Measurements from ENCODE around the gene TTC4.

Gene TTC4, protein sequence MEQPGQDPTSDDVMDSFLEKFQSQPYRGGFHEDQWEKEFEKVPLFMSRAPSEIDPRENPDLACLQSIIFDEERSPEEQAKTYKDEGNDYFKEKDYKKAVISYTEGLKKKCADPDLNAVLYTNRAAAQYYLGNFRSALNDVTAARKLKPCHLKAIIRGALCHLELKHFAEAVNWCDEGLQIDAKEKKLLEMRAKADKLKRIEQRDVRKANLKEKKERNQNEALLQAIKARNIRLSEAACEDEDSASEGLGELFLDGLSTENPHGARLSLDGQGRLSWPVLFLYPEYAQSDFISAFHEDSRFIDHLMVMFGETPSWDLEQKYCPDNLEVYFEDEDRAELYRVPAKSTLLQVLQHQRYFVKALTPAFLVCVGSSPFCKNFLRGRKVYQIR

DNA sequence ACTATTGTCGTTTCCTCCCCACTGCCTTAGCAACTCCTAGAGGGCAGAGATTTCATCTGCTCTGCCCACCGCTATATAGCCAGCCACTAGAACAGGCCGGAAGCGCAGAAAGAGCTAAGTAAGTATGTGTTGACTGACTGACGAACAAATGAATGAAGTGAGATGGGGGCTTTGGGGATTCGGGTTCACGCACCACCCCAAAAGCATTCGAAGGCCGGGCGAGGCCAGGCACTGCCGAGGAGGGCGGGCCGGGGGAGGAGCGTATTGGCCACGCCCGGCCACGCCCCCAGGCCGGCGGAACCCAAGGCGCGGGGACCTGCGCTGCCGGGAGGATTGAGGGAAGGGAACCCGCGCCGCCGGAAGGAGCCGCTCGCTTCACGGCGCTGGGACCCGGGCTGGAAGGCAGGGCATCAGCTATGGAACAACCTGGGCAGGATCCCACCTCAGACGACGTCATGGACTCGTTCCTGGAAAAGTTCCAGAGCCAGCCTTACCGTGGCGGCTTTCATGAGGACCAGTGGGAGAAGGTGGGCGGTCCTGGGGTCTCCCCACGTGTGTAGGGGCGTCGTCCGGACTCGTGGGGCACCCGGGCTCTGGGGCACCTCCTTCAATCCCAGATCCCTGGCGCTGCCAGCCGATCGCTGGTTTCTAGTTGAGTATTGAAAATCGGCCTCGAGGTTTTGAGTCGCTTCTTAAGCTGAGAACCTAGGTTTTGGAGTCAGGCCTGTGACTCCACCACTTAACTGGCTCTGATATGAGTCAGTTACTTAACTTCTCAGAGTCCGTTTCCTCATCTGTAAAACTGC lies at the start of gene TTC4:
TTC4 (plus strand) TSS at position 369 of the 806 bp plus-strand sequence; CDS start at position 417, 48 bp downstream.
- peak; percentile 65 for DNase-seq

DNA sequence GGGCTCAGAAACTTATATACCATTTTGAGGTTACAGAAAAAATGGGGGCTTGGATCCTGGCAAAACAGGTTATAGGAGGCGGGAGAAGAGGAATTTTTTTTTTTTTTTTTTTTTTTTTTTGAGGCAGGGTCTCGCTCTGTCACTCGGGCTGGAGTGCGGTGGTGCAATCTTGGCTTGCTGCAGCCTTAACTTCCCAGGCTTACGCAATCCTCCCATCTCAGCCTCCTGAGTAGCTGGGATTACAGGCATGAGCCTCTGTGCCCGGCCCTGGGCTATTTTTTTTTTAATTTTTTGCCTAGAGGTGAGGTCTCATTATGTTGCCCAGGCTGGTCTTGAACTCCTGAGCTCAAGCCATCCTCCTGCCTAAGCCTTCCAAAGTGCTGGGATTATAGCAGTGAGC lies 49.3 kb upstream of the TTC4 start:
- no peak for DNase-seq

DNA sequence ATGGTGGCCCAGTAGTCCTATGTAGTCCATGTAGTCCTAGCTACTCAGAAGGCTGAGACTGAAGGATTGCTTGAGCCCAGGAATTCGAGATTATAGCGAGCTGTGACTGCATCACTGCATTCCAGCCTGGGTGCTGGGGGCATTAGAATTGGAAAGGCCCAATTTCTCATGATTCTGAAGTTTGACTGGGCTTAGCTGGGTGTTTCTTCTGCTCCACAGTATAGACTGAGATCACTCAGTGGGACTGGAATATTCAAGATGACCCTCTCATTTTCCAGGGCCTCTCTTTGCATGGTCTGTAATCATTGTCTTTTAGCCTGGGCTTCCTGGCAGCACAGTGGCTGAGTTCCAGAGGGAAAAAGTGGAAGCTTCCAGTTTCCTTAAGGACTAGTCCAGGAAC lies 47.9 kb upstream of the TTC4 start:
- no peak for DNase-seq

DNA sequence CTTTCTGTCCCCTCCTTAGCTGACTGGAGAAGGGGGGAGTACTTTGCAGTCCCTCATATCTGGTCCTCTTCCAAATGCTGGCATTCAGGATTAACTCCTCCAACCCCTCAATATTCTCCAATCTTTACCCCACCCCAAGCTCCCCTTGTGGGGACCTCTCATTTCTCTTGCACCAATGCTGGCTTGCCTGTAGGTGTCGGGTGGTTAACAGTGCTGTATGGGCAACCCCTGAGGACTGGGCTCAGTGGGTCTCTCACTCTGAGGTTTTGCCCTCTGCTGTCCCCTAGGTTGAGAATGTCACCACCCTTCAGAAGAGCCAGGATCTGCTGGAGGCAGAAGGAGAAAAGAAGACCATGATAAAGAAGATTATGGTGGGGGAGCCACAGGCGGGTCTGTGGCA lies 47.1 kb upstream of the TTC4 start:
- DNase-seq, result no peak

DNA sequence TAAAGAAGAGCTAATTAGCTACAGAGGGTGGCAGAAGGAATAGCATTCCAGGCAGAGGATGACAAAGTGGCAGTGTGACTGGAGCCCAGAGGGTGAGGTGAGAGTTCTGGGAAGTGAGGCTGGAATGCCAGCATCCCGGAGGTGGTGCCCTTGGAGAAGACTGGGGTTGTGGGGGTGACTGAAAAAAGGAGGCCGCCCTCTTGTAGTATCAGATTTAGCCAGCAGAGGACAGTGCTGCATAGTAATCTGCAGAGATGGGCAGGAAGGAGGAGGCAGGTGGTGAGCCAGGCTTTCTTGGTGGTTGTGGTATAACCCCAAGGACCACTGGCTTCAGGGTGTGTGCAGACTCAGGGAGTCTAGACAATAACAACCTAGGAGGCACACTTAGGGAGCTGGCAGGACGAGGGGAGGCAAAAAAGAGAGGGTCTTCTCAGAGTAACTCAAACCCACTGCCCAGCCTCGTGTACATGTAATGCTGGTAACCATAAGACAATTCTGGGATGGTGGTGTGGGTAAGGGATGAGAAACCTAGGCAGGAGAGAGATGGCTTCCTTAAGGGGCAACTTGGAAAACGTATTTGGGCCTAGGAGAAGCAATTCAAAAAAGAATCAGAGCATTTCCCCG lies 43.6 kb upstream of the TTC4 start:
- peak; percentile 34 for DNase-seq

DNA sequence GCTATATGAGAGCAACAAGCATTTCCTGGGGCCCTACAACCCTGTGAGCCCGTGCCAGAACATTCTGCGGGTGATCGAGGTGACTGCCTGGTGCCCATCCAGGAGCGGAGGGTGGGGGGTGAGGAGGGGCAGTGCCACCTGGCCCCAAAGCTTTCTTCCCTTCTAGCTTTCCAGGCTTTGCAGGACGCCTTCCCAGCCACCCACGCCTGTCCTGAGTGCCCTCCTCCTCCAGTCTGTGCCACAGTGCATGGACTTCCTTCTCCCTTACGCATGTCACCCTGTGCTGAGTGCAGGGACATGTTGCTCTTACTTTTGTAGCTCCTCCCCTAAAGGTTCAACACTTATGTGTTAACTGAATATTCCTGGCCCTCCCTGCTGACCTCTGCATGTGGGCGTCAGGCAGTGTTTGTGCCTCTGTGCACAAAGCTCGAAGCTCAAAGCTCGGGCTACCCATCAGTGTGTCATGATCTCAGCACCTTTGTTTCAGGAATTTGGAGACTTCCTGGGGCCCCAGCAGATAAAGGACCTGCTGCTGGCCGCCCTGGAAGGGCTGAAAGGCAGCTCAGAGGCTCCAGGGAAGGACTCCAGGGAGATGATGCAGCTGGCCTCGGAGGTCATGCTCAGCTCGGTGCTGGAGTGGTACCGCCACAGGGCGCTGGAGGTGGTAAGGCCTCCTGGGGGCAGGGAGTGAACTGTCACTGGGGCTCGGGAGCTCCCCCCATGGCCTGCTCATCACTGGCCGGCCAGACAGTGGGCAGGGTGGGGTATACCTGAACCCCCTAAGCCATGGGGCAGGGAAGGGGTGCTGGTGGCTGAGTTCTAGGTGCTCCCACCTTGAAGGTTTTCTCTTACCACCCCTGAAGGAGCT lies 36.7 kb upstream of the TTC4 start:
- DNase-seq, result no peak

DNA sequence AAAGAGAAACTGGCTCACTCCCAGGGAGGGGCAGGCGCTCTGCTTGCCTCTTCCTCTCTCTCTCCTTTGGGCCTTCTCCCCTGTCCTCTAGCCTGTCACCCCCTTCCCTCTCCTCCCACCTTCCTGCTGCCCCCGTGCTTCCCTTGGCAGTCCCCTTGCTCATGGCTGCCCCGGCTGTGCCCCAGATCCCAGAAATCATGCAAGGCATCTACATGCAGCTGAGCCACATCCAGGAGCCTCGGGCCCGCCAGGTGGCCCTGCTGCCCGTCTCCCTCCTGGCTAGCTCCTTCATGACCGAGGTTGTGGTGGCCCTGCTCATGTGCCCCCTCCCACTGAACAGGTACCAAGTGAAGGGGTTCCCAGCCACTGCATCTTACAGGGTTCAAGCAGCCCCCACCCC lies 36.0 kb upstream of the TTC4 start:
- DNase-seq, result no peak

DNA sequence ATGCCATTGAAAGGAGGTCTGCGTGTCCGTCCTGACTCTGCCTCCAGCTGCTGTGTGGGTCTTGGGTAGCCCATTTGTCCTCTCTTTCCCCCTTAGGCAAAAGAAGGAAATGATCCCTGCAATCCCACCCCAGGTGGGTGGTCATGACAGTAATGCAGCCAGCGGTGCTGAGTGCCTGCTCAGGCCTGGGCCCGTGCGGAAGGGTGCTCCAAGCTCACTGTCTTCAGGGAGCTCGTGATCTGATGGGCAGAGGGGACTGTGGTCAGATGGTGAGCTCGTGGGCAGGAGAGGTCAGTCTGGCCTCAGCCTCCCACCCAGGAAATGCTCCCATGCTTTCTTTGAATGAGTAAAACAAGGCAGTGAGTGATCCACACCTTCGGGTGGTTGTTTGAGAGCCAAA lies 35.3 kb upstream of the TTC4 start:
- DNase-seq, result no peak

DNA sequence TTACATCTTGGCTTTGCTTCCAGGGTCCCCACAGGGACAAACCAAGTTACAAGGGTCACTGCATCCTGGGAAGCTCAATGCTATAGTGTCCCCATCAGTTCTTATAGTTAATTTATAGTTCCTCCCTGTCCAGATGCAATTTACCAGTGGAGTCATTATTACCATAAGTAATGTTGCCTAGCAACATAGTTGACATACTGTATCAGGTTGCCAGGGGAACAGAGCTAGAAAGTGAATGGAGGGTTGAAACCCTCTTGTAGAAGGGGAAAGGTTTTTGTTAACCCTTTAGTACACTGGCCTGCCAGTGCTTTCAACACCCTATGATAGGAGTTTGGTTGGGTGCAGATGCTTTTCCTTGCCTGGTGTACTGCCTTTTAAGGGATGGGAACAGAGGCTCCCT lies 34.3 kb upstream of the TTC4 start:
- DNase-seq, result peak; percentile 12

DNA sequence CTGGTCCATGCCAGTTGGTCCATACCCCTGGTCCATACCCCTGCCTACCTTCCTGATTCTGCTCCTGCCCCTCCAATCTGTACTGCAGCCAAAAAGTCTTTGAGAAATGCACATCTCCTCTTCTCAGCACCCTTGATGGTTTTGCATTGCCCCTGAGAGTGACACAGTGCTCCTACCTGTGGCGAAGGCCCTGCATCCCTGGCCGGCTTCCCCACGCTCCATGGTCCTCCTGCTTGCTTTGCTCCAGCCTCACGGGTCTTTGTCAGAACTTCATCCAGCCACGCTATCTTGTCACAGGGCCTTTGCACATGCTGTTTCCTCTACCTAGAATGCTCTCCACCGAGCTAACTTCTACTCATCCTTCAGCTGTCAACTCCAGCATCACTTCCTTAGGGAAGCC lies 32.2 kb upstream of the TTC4 start:
- DNase-seq, result no peak

DNA sequence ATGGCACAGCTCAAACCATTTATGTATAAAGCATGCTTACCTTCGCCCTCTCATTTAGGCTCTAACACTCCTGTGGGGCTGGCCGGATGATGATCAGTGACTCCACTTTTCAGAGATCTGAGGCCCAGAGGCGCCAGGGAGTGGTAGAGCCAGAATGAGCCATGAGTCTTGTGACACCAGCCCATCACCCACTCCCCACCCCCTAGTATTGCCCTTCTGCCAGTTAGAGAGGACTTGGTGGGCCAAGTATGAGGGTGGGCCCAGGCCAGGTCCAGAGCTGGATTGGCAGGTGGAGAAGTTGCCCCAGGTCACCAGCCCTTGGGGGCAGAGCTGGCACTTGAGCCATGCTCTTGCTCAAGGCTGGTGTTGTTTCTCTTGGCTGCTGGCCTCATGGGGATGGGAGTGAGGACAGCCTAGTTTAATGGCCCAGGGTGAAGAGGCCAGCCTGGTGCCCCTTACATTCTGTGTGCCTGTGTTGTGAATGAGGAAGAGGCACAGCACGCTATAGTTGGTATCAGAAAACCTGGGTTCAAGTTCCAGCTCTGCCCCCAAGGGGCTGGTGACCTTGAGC lies 30.2 kb upstream of the TTC4 start:
- no peak for DNase-seq

DNA sequence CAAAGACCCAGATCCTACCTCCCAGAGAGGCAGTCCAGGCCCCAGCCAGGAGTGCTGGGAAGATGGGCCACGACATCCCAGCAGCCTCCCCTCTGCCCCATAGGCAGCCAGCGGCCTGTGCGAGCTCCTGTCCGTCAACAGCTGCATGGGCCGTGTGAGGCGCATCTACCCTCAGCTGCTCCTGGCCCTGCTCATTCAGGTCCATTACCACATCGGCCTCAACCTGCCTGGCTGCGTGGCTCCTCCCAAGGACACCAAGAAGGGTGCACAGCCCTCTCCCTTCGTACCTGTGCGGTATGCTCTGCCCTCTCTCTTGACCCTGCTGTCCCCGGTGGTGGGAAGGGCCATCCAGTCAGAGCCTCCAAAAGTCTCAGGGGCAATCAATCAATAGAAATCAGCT lies 29.5 kb upstream of the TTC4 start:
- DNase-seq, result no peak

DNA sequence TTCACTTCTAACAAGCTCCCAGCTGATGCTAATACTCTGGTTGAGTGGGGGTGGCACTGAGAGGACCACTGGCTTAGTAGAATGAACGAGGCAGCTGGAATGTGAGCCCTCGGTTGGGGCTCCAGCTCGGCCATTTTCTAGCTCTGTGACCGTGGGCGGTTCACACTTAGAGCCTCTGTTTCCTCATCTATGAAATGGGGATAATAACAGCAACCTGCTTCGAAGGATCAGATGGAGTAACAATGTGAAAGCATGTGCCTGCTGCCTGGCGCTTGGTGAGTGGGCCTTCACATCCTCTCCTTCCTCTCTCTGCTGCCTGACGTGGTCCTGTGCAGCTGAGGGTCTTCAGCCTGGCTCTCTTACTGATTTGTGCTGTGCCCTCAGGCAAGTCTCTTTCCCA lies 20.9 kb upstream of the TTC4 start:
- no peak for DNase-seq

DNA sequence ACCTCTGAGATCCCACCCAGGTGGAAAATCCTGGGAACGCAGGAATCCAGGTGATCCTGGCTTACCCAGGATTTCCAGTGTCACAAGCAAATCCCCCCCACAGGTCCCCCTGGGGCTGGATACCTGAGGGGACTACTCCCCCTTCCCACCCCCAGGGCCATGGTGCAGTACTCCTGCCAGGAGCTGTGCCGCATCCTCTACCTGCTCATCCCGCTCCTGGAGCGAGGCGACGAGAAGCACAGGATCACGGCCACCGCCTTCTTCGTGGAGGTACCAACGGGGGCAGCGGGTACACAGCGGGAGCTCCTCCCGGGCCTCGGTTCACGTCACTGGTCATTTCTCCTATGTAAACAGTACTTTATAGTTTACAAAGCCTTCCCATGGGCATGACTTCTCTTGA lies 20.4 kb upstream of the TTC4 start:
- no peak for DNase-seq

DNA sequence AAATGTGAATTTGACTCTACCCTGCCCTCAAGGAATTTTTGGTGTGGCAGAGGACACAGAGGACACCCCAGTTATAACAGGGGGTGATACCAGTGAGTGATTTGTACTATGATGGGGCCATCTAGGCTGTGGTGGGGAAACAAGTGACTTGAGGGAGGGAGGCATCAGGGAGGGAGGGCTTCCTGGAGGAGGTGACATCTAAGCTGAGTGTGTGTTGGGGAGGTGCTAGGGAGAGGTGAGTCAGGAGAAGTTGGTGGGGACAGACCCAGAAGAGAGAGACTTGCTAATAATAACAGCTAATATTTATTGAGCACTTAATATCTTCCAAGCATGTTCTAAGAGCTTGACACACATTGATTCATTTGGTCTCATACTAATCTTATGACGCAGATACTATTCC lies 19.9 kb upstream of the TTC4 start:
- no peak for DNase-seq

DNA sequence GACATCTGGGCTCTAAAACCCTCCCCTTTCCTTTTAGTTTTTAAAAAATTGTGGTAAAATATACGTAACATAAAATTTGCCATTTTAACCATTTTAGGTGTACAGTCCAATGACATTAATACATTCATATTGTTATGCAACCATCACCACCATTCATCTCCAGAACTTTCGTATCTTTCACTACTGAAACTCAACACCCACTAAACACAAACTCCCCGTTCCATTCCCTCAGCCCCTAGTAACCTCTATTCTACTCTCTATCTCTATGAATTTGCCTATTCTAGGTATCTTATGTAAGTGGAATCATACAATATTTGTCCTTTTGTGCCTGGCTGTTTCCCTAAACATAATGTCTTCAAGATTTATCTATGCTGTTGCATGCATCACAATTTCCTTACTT lies 19.4 kb upstream of the TTC4 start:
- no peak for DNase-seq

DNA sequence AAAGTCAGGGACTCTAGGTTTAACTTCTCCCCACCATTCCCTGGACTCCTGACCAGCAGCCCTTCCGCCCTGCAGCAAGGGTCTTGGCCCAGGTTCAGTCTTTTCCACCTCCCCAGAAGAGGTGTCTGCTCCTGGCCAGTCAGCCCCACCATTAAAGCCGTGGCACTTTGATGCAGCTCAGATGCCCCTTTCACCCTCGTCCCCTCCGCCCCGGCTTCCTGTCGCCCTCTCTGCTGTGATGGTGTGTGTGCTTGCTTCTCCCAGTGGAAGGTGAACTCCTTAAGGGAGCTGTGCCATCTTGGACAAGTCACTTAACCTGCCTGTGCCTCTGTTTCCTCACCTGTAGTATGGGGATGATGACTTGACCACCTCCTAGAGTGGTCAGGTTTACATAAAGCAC lies 17.8 kb upstream of the TTC4 start:
- DNase-seq, result no peak

DNA sequence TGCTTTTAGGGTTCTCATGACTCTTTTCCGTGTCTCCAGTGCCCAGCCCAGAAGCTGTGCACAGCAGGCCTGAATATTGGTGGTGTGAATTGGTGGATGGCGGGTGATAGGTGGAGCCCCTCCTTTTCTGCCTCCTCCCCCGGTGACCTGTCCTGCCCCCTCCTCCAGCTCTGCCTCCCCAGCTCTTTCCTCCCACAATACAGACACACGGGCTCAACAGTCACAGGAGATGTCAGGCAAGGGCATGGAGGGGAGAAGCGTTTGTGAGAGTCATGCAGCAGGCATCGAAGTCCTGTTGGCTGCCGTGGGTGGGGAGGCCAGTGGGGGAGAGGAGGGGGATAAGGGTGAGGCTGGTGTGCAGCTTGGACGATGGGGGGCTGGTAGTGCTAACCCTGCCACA lies 17.3 kb upstream of the TTC4 start:
- DNase-seq, result no peak

DNA sequence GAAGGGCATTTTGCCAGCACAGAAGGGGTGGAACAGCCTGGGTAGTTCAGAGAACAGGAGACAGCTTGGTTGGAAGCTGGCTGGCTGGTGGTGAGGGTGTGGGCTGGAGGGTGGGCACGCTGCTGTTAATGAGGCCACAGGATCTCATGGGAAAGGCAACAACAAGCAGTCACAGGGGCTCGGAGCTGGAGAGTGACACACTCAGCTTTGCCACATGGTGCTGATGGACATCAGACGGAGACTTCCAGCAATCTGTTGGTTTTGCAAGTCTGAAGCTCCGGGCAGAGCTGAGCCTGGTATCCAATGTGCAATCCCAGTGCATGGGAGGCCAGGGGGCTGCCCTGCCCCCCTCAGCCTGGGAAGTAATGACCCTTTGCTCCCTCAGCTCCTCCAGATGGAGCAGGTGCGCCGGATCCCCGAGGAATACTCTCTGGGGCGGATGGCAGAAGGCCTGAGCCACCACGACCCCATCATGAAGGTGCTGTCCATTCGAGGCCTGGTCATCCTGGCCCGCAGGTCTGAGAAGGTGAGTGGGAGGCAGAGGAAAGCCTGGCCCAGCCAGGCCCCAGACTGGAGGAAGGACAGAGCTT lies 15.6 kb upstream of the TTC4 start:
- no peak for DNase-seq

DNA sequence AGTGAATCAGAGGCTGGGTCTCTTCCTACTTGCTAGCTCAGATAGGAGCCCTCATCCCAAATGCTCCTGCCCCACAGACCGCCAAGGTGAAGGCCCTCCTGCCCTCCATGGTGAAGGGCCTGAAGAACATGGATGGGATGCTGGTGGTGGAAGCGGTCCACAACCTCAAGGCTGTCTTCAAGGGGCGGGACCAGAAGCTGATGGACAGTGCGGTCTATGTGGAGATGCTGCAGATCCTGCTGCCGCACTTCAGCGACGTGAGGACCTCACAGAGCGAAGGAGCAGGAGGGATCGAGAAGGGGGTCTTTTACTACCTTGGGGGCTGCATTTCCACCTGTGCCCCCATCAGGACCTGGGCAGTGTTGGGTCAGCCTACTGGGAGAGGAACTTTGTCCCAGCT lies 14.6 kb upstream of the TTC4 start:
- no peak for DNase-seq

DNA sequence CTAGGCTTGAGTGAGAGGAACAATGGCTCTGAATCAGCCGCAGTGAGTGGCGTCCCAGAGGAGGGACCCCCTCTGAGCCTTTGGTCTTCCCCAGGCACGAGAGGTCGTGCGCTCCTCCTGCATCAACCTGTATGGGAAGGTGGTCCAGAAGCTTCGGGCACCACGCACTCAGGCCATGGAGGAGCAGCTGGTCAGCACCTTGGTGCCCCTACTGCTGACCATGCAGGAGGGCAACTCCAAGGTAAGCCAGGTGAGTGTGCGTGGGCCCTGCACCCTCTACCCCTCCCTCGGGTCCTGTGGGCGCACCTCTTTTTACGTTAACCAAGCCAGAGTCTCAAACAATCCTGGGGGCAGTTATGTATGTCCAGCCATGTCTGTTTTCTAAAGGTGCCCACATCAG lies 13.7 kb upstream of the TTC4 start:
- no peak for DNase-seq

DNA sequence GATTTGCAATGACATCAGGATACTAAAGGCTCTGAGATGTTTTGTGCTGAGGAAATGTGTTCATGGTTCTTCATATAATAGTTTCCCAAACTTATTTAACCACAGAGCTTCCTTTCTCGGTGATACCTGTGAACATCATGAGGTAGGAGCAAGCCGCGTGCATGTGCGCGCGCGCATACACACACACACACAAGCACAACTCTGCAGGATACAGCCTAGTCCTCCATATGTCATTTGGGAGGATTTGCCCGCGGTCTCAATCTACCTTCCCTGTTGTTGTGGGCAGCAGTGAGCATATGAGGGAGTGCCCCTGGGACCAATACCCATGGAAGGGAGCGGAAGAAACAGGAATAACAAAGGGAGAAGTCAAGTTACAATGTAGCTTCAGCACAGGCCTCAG lies 12.2 kb upstream of the TTC4 start:
- DNase-seq, result no peak
